ENCODE results near the gene PKMYT1. TPM values are rescaled to one million over a fixed set of nuclear protein-coding genes. Genes with fewer than 3 reads are reported as not detected.

PKMYT1 gene
- total RNA-seq, 4 donors from 2014 or later, result 0.60 to 1.6 (median 1.1) TPM

DNA sequence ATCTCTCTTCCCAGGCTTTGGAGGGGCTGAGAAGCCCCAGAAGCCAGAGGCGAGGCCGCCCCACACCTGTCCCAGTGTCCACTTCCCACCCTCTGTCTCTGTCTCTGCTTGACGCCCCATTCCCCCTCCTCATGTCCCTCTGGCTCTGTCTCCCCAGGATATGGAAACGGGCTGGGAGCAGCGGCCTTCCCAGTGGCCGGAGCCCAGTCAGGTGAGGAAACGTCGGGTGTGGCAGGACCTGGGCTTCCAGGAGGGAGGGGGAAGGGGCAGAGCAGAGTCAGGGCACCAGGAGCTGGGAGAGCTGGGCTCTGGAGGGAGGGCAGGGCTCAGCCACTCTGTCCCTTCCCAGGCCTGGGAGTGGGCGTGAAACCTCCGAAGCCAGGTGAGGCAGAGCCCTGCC, 10.6 kb upstream of the PKMYT1 start:
- H3K27me3 ChIP-seq, result peaks cover 0 to 33% of the 10 kb centered on the region in 2 donors
- H3K4me3 ChIP-seq, result no peak overlapping the region
- H3K36me3 ChIP-seq, result no peaks in the 10 kb centered on the region
- H3K27ac ChIP-seq, result no peak overlapping the region
- H3K4me1 ChIP-seq, result peaks cover 0 to 7% (median 0%) of the 10 kb centered on the region in 4 donors
- DNase-seq (ENCODE audit: low spot score in 2 of 2), result no peak
- 55% methylated on average over 5 to 7 of the region's 10 CpGs for WGBS, 2 donors
- no peaks in the 10 kb centered on the region for H3K9me3 ChIP-seq
- TF ChIP-seq EP300 (IDR thresholded peaks at IDR 0.05), result no peak

DNA sequence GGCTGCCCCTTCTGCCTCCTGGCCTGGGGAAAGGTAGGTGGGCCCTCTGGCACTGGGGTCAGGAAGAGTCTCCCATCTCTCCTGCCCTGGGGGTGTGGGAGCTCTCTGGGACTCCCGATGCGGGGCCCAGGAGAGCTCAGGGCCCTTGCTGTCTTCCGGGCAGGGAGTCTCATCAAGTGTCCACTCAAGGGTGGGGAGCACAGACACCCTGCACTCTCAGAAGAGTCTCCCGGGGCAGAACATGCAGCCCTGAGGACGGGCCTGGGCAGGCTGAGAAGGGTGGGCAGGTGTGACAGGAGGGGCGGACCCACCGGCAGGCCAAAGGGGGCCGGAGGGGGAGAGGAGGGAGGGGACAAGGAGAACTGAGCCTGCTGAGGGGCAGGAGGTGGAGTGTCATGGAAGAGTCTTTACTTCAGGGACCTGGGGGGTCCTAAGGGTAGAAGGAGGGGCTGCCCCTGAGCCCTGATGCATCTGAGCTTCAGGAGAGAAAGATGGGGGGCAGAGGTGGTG, 8.4 kb upstream of the PKMYT1 start:
- DNase-seq (ENCODE audit: low spot score in 2 of 2), result no peak
- H3K9me3 ChIP-seq, result no peaks in the 10 kb centered on the region
- 59 to 67% methylated on average over 7 to 8 of the region's 8 CpGs for WGBS, 2 donors
- H3K4me3 ChIP-seq, result no peak overlapping the region
- peaks cover 0 to 23% (median 2%) of the 10 kb centered on the region in 4 donors for H3K4me1 ChIP-seq
- H3K36me3 ChIP-seq, result no peaks in the 10 kb centered on the region
- H3K27ac ChIP-seq, result no peak overlapping the region
- TF ChIP-seq, protein P1, sequence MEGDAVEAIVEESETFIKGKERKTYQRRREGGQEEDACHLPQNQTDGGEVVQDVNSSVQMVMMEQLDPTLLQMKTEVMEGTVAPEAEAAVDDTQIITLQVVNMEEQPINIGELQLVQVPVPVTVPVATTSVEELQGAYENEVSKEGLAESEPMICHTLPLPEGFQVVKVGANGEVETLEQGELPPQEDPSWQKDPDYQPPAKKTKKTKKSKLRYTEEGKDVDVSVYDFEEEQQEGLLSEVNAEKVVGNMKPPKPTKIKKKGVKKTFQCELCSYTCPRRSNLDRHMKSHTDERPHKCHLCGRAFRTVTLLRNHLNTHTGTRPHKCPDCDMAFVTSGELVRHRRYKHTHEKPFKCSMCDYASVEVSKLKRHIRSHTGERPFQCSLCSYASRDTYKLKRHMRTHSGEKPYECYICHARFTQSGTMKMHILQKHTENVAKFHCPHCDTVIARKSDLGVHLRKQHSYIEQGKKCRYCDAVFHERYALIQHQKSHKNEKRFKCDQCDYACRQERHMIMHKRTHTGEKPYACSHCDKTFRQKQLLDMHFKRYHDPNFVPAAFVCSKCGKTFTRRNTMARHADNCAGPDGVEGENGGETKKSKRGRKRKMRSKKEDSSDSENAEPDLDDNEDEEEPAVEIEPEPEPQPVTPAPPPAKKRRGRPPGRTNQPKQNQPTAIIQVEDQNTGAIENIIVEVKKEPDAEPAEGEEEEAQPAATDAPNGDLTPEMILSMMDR (IDR thresholded peaks at IDR 0.05), result no peak
- TF ChIP-seq POLR2A (IDR thresholded peaks at IDR 0.05) (no peak), EP300 (IDR thresholded peaks at IDR 0.05) (no peak)
- peaks cover 0 to 30% of the 10 kb centered on the region in 2 donors for H3K27me3 ChIP-seq

DNA sequence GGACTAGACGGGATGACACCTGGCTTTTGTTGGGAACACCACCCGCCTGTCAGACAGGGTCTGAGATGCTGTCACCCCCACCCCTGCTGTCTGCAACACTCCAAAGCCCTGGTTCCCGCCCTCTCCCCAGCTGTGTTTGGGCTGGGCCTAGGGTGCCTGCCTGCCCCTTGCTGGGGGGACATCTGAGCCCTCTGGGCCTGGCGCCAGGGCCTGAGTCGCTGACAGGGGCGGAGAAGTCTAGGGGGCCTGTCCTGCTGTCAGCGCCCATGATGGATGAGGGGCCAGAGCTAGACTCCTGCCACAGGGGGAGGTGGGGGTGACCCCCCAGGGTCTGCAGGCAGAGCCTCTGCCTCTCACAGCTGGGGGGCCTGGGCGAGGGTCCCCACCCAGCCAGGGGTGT, 7.6 kb upstream of the PKMYT1 start:
- no peak for DNase-seq (ENCODE audit: low spot score in 2 of 2)
- TF ChIP-seq, protein P1 (IDR thresholded peaks at IDR 0.05), result no peak
- no peak for TF ChIP-seq POLR2A (IDR thresholded peaks at IDR 0.05)
- TF ChIP-seq EP300 (IDR thresholded peaks at IDR 0.05), result no peak
- H3K27ac ChIP-seq, result no peak overlapping the region
- peaks cover 0 to 30% of the 10 kb centered on the region in 2 donors for H3K27me3 ChIP-seq
- 65 to 77% methylated on average over 6 of the region's 8 CpGs for WGBS, 2 donors
- peaks cover 0 to 31% (median 5%) of the 10 kb centered on the region in 4 donors for H3K4me1 ChIP-seq
- no peaks in the 10 kb centered on the region for H3K9me3 ChIP-seq
- H3K36me3 ChIP-seq, result no peaks in the 10 kb centered on the region
- no peak overlapping the region for H3K4me3 ChIP-seq

DNA sequence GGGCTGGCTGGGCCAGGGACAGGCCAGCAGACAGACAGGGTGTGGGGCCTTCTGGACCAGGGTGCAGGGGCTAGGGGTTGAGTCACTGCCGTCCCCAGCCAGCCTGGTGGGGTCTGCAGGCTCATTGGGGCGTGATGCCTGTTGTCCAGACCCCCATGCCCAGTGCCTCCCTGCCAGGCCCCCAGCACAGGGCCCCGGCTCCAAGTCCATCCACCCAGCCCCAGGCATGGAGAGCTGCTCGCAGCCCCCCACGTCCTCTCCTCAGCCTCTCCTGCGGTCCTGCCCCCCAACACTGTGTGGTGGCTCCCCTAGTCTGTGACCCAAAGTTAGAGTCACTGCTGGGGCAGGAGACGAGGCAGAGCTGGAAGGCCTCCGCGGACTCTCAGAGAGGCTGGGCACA, 7.0 kb upstream of the PKMYT1 start:
- Histone ChIP-seq H3K27ac (no peak overlapping the region), H3K36me3 (no peaks in the 10 kb centered on the region), H3K27me3 (peaks cover 0 to 30% of the 10 kb centered on the region in 2 donors), H3K9me3 (no peaks in the 10 kb centered on the region), H3K4me3 (no peak overlapping the region), H3K4me1 (peaks cover 0 to 31% (median 5%) of the 10 kb centered on the region in 4 donors)
- 86% methylated on average over 8 of the region's 9 CpGs for whole genome bisulfite sequencing, 2 donors
- TF ChIP-seq EP300 (IDR thresholded peaks at IDR 0.05), result no peak
- TF ChIP-seq, protein P1 (IDR thresholded peaks at IDR 0.05), result no peak
- TF ChIP-seq POLR2A (IDR thresholded peaks at IDR 0.05), result no peak
- DNase-seq (ENCODE audit: low spot score in 2 of 2), result no peak

DNA sequence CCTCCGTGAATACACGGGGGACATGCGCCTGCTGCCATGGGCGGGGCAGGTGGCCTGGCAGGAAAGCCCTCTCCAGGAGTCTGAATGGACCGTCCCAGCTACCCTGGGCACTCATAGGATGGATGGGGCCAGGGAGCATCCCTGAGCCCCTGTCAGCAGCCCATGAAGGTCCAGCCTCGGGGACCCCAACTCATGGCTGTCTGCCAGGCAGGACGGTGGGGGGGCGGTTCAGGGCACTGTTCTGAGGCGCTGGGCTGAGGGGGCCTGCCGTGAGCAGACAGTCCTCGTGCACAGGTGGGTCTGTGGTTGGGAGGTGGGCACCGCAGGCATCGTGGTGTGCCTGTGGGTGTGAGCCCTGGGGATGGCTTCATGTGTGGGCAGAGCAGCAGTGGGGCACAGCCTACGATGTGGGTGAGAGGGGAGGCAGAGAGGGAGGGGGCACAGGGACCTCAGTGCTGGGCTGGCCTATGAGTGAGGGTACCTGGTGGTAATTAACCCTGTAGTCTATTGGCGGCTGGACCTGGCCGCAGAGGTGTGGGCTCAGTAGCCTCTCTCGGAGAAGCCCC, 6.5 kb upstream of the PKMYT1 start:
- peaks cover 0 to 31% (median 5%) of the 10 kb centered on the region in 4 donors for H3K4me1 ChIP-seq
- DNase-seq (ENCODE audit: low spot score in 2 of 2), result no peak
- TF ChIP-seq, protein P1 (IDR thresholded peaks at IDR 0.05), result no peak
- no peak for TF ChIP-seq EP300 (IDR thresholded peaks at IDR 0.05)
- TF ChIP-seq POLR2A (IDR thresholded peaks at IDR 0.05), result no peak
- H3K9me3 ChIP-seq, result no peaks in the 10 kb centered on the region
- WGBS, 2 donors, result 67 to 76% methylated on average over 16 to 17 of the region's 17 CpGs
- H3K4me3 ChIP-seq, result no peak overlapping the region
- H3K36me3 ChIP-seq, result no peaks in the 10 kb centered on the region
- peaks cover 0 to 30% of the 10 kb centered on the region in 2 donors for H3K27me3 ChIP-seq
- H3K27ac ChIP-seq, result no peak overlapping the region
